CD4-positive, alpha-beta T cell treated with Interleukin-17A for 1 hour (primary cell): ENCODE measurements around the gene TRIO.

Experiments used
- DNase-seq: peaks from one replicate; pipeline ENCODE4 v3.0.0-alpha.2; 2020

TRIO gene

DNA sequence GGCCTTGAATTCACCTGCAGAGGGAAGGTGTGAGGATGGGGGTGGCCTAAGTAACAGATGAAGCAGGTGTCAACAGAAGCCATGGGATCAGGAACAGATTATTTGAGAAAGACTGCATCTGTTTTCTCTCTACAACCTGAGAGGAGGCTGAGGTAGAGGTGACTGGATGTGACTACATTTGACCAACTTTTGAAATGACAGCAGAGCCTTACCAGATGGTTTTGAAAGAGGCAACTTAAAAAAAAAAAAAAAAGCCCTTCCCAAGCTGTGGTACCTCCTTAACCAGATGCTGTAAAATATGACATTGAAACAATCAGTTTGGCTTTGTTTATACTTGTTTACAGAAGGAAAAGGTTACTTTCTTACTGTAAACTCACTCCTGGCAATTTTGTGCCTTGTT, 108.6 kb downstream of the TRIO start:
- DNase-seq, result no peak

- no peak for DNase-seq
Measured at GRCh38 chr5:14252793-14253192, 109.7 kb downstream of the TRIO start.

DNA sequence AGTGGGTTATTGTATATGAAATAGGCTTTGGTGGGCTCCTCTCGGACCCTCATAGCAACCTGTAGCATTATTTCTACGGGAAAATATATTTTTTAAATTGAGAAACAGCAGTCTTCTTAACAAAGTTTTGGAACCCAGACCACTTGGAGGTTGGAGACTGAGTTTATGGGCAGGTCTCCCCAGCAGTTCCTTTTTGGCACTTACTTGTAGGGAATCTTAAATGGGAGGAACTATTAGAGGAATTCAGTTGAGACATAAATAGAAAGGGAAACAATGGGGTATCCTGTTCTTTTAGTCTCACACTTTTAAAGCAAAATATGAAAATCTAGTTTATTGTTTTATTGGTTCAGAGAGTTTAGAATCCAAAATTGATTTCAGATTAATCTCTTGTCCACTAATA, 111.5 kb downstream of the TRIO start:
- no peak for DNase-seq

DNA sequence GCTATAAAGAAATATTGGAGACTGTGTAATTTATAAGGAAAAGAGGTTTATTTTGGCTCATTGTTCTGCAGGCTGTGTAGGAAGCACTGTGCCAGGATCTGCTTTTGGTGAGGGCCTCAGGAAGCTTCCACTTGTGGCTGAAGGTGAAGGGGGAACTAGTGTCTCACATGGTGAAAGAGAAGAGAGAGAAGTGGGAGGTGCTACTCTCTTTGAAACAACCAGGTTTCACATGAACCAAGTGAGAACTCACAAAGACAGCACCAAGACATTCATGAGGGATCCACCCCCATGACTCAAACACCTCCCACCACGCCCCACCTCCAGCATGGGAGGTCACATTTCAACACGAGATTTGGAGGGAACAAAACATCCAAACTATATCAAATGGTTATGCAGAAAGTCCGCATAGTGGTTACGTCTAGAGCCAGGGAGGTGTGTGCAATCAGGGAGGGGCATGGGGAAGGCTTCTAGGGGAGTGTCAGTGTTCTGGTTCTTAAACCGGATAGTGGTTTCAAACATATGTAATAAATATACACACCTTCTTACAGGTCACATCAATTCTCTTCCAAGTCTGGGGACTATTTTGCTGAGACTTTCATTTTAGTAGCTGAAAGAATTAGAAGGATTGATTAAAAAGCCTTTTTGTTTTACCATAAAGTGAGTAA, 113.0 kb downstream of the TRIO start:
- DNase-seq, result no peak

DNA sequence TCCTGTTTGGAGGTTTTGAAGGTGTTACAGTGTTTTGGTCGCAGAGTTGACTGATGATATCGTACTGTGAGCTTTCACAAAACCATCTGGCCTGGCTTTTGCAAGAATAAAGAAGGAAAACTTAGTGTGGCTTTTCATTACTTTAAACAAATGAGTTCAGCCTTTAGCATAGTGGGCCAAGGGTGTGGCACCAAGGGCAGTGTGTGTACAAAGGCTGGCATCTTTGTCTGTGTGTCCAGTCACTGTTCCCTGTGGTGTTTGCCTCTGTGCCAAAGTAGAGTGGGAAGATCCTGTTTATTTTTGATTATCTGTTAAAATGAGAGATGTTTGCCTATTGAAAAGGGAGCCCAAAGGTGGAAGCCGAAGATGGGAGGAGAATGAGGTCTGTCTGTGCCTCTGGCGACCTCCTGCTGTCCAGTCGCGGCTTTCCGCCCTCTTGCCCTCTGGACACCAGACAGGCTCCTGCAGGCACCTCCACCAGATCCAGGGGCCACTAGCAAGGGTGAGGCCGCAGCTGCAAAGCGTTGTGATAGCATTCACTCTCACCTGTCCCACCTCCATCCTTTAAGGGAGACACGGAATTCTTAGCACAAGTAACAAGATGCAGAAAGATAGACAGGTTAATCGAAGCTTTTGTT, 113.7 kb downstream of the TRIO start:
- DNase-seq, result no peak

- no peak for DNase-seq
Measured at GRCh38 chr5:14257995-14258403, 114.9 kb downstream of the TRIO start.

DNA sequence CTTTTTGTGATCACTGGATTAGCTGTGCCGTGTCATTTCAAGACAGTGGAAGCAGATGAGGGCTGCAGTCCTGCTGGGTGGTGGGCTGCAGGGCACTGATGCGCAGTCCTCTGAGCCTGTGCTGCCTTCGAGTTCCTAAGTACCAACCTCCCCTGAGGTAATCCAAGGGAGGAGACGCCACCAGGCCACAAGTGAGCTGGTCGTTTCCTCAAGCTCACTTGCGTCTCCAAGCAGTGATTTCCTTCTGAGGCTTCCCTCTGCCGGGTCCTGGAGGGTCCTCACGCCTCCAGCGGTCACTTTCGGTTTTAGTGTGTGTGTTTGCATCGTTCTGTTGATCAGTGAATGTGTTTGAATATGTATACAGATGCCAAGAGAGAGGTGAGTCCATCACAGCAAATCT, 115.7 kb downstream of the TRIO start:
- DNase-seq, result no peak

DNA sequence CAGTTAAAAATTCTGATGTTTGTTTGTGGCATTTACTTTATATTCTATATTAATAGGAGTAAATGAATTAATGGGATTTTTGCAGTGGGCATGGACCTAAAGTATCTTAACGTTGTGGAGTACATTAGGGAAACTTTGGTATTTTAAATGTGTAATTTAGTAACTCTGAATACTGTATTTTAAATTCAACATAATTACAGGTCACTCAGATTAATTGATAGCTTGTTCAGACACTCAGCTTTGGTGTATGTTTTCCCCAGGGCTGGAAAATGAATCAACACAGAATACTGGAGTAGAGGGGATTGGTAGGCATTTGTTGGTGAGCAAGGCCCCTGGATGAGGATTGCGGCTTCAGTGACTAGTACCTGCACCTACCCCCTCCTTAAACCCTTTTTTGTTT, 117.5 kb downstream of the TRIO start:
- DNase-seq, result no peak

- no peak for DNase-seq
Measured at GRCh38 chr5:14261235-14261634, 118.1 kb downstream of the TRIO start.

DNA sequence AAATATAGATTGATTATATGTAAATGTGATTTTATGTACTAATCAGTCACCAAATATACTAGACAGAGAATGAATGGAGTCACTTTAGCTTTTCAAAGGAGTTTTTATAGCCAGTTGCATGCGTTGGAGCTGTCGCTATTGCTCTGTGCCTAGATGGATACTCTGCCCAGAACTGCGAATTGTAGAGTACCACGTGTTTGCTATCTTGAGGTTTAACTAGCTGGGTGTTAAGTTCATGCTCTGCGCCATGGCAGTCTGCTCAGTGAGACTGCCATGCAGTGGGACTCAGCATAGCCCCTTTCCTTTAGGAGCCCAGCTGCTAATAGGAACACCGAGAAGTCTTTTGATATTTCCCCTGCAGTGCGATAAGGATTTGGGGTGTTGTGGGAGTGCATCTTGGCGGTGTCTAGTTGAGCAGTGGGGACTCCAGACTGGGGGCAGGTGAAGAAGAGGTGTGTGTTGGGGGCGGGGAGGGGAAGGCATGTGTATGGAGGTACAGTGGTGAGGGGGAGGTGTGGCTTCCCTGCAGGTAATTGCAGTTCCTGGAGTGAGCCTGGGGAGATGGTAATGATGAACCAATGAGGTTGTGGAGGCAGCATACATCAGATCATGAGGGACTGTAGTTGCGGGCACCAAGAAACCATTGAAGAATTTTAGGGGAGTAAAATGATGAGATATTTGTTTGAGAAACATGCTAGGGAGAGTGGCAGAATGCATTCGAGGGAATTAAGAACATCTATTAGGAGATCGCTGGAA, 118.9 kb downstream of the TRIO start:
- no peak for DNase-seq

- no peak for DNase-seq
Measured at GRCh38 chr5:14263113-14263512, 120.0 kb downstream of the TRIO start.

GRCh38 chr5:14263699-14264098, 120.6 kb downstream of the TRIO start:
- no peak for DNase-seq

DNA sequence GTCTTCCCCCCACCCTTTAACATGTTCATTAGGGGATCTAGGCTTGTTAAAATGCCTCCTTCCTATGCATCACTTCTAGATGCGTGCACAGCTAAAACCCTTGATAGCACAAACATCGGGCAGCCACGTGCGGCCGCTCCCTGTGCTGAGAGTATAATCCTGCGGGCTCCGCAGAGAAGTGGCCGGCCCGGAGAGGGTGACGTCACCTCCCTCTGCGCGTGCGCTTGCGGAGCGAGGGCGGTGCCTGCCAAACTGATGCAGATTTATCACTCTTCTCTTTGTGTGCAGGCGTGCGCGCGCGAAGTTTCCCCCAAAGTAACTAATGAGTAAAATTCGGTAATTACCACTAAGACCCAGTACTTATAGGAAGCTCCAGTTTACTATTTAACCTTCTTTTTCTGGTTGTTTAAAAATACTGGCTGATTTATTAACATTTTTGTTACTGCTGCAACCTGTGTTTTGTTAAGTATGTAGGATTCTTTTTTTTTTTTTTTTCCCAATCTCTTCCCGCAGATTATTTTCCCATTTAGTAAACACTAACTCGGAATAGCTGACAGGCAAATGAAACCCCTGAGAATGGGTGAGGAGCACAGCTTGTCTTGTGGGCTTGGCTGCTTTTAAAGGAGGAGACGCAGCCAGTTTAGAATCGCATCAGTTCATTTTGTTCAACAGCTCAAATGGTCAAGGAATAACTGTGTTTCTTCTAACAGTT, 121.6 kb downstream of the TRIO start:
- peak; percentile 60 for DNase-seq

DNA sequence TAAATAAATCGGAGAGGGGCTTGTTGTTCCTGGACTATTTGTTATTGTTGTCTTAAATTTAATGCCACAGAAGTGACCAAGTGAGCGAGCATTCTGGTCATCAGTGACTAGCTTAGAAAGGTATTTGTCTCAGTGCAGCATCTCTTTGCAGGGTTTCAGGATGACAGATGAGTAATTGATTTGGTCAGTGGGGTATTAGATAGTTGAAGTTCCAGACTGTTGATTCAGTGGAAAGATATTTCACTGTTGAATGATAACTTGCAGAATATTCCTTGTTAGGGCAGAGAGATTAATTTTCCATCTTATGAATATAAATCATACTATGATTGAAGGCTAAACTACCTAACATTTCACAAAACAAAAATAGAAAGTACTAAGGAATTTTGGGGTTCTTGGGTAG, 122.4 kb downstream of the TRIO start:
- no peak for DNase-seq

DNA sequence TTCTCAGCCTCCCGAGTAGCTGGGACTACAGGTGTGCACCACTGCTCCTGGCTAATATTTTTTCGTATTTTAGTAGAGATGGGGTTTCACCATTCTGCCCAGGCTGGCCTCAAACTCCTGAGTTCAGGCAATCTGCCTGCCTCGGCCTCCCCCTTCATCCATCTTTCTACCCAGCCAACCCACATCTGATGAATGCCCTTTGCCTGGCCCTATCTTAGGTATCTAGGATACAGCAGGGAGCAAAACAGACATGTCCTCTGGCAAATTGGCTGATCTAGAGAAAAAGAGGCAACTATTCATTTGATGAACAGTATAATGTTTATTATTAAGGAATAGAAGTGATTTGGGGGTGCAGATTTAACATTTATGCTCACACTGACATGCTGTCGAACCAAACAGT, 123.0 kb downstream of the TRIO start:
- DNase-seq, result no peak

- DNase-seq, result no peak
Measured at GRCh38 chr5:14266686-14267085, 123.5 kb downstream of the TRIO start.

- no peak for DNase-seq
Measured at GRCh38 chr5:14267166-14267838, 124.2 kb downstream of the TRIO start.

GRCh38 chr5:14267991-14268708, 125.0 kb downstream of the TRIO start:
- no peak for DNase-seq

- DNase-seq, result no peak
Measured at GRCh38 chr5:14268738-14269137, 125.6 kb downstream of the TRIO start.

DNA sequence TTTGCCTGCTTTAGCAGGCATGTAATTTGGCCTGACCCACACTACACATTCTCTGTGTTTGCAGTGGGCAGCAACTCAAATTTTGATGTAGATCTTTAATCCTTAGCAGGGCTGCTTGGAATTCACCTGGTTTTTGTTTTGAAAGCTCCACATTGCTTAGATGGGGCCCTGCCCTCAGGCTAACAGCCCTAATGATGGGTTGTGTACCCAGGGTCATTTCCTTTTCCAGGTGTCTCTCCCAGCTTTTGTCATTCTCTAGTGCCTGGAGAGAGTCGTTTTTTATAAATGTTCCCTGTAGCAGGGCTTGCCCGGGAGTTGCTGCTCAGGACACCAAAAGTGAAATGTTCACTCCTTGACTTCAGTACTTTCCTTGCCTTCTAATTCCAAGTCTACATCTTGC, 126.3 kb downstream of the TRIO start:
- DNase-seq, result no peak

DNA sequence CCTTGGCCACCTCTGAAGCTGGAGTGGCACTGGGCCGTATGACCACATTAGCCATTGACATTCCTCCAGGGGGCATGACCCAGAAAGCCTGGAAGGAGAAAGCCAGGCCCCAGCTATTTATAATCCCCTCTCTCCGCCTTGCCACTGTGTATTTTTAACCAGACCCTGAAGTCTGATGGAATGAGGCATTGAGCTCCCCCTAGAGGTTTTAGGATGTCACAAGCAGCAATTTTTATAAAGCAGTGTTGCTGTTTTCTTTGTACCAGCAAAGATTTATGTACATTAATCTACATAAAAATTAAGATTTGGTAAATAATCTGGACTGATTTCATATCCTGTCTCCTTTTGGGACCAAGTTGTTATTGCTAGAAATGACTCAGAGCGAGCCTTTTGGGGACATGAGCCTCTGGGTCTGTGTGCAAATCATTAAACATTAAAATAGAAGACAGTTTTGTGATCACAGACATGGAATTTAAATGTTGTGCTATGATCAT, 127.1 kb downstream of the TRIO start:
- DNase-seq, result peak; percentile 26

- no peak for DNase-seq
Measured at GRCh38 chr5:14272548-14273205, 129.5 kb downstream of the TRIO start.
